DMS153 treated with DMSO at 0.1 percent for 48 hours (cell line): ENCODE data around the gene RPN2.

Experiments
- DNase-seq: peaks from one replicate; lab custom pipeline; 2025; ENCODE audit not compliant: unreplicated experiment; lab: John Stamatoyannopoulos, UW

The RPN2 gene

DNA sequence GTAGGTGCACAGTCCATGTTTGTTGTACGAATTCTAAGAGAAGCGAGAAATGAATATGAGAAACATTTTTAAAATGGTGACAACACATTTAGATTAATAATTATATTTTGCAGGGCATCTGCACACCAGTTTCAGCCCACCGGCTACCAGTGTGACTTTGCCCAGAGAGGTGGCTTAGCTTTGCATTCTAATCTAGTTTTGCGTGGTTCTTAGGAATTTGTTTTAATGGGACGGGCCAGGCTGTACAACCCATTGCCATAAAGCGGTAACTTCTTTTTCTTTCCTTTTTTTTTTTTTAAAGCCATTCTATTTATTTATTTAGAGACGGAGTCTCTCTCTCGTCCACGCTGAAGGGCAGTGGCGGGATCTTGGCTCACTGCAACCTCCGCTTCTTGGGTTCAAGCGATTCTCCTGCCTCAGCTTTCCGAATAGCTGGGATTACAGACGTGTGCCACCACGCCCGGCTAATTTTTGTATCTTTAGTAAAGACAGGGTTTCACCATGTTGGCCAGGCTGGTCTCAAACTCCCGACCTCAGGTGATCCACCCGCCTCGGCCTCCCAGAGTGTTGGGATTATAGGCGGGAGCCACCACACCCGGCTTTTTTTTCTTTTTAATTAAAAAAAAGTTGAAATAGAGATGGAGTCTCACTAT lies 111.2 kb downstream of the RPN2 start:
- DNase-seq, result no peak
